ENCODE results near the gene ACTN4.

ACTN4 gene

GRCh38 chr19:38690146-38690545 is 42.7 kb downstream of the ACTN4 start:
- H3K4me1 ChIP-seq (ENCODE audit: control insufficient read depth, insufficient read depth, low read length, unreplicated experiment), result peaks cover 63% of the 10 kb centered on the region
- H3K36me3 ChIP-seq (ENCODE audit: insufficient read depth, low read length), result no peaks in the 10 kb centered on the region
- H2AFZ ChIP-seq (ENCODE audit: low read length, unreplicated experiment), result no peak overlapping the region
- H3K27me3 ChIP-seq (ENCODE audit: insufficient read depth, low read length), result no peaks in the 10 kb centered on the region
- no peak overlapping the region for H3K27ac ChIP-seq (ENCODE audit: low read depth, low read length)
- H3K79me2 ChIP-seq (ENCODE audit: control insufficient read depth, insufficient read depth, low read length, unreplicated experiment), result peaks cover 90% of the 10 kb centered on the region
- H3K4me3 ChIP-seq (ENCODE audit: low read depth, low read length), result no peak overlapping the region

- peaks cover 90% of the 10 kb centered on the region for H3K79me2 ChIP-seq (ENCODE audit: control insufficient read depth, insufficient read depth, low read length, unreplicated experiment)
- H3K36me3 ChIP-seq (ENCODE audit: insufficient read depth, low read length), result no peaks in the 10 kb centered on the region
- no peak overlapping the region for H3K4me3 ChIP-seq (ENCODE audit: low read depth, low read length)
- no peak overlapping the region for H3K27ac ChIP-seq (ENCODE audit: low read depth, low read length)
- no peaks in the 10 kb centered on the region for H3K27me3 ChIP-seq (ENCODE audit: insufficient read depth, low read length)
- H2AFZ ChIP-seq (ENCODE audit: low read length, unreplicated experiment), result no peak overlapping the region
- H3K4me1 ChIP-seq (ENCODE audit: control insufficient read depth, insufficient read depth, low read length, unreplicated experiment), result peaks cover 56% of the 10 kb centered on the region
Observed at GRCh38 chr19:38690832-38691231, 43.4 kb downstream of the ACTN4 start.

GRCh38 chr19:38691938-38692457 is 44.5 kb downstream of the ACTN4 start:
- Histone ChIP-seq H2AFZ (ENCODE audit: low read length, unreplicated experiment) (no peak overlapping the region), H3K36me3 (ENCODE audit: insufficient read depth, low read length) (no peaks in the 10 kb centered on the region), H3K27ac (ENCODE audit: low read depth, low read length) (no peak overlapping the region; the same call in 1 of the 2 replicates), H3K79me2 (ENCODE audit: control insufficient read depth, insufficient read depth, low read length, unreplicated experiment) (peaks cover 90% of the 10 kb centered on the region), H3K4me1 (ENCODE audit: control insufficient read depth, insufficient read depth, low read length, unreplicated experiment) (peaks cover 46% of the 10 kb centered on the region), H3K27me3 (ENCODE audit: insufficient read depth, low read length) (no peaks in the 10 kb centered on the region), H3K4me3 (ENCODE audit: low read depth, low read length) (no peak overlapping the region)

GRCh38 chr19:38692458-38693379 is 45.3 kb downstream of the ACTN4 start:
- H3K79me2 ChIP-seq (ENCODE audit: control insufficient read depth, insufficient read depth, low read length, unreplicated experiment), result peaks cover 90% of the 10 kb centered on the region
- H2AFZ ChIP-seq (ENCODE audit: low read length, unreplicated experiment), result no peak overlapping the region
- H3K27ac ChIP-seq (ENCODE audit: low read depth, low read length), result peak overlapping the region; percentile 51
- peaks cover 39% of the 10 kb centered on the region for H3K4me1 ChIP-seq (ENCODE audit: control insufficient read depth, insufficient read depth, low read length, unreplicated experiment)
- H3K4me3 ChIP-seq (ENCODE audit: low read depth, low read length), result no peak overlapping the region
- H3K36me3 ChIP-seq (ENCODE audit: insufficient read depth, low read length), result no peaks in the 10 kb centered on the region
- no peaks in the 10 kb centered on the region for H3K27me3 ChIP-seq (ENCODE audit: insufficient read depth, low read length)

- Histone ChIP-seq H3K4me3 (ENCODE audit: low read depth, low read length) (no peak overlapping the region), H3K4me1 (ENCODE audit: control insufficient read depth, insufficient read depth, low read length, unreplicated experiment) (peaks cover 31% of the 10 kb centered on the region), H3K27me3 (ENCODE audit: insufficient read depth, low read length) (no peaks in the 10 kb centered on the region), H2AFZ (ENCODE audit: low read length, unreplicated experiment) (no peak overlapping the region), H3K79me2 (ENCODE audit: control insufficient read depth, insufficient read depth, low read length, unreplicated experiment) (peaks cover 90% of the 10 kb centered on the region), H3K36me3 (ENCODE audit: insufficient read depth, low read length) (no peaks in the 10 kb centered on the region), H3K27ac (ENCODE audit: low read depth, low read length) (peak overlapping the region; percentile 51)
Observed at GRCh38 chr19:38693380-38694223, 46.2 kb downstream of the ACTN4 start.

GRCh38 chr19:38695317-38695683 is 47.9 kb downstream of the ACTN4 start:
- no peaks in the 10 kb centered on the region for H3K36me3 ChIP-seq (ENCODE audit: insufficient read depth, low read length)
- H3K79me2 ChIP-seq (ENCODE audit: control insufficient read depth, insufficient read depth, low read length, unreplicated experiment), result peaks cover 88% of the 10 kb centered on the region
- no peak overlapping the region for H2AFZ ChIP-seq (ENCODE audit: low read length, unreplicated experiment)
- H3K27ac ChIP-seq (ENCODE audit: low read depth, low read length), result no peak overlapping the region
- no peaks in the 10 kb centered on the region for H3K27me3 ChIP-seq (ENCODE audit: insufficient read depth, low read length)
- H3K4me1 ChIP-seq (ENCODE audit: control insufficient read depth, insufficient read depth, low read length, unreplicated experiment), result peaks cover 25% of the 10 kb centered on the region
- no peak overlapping the region for H3K4me3 ChIP-seq (ENCODE audit: low read depth, low read length)

- Histone ChIP-seq H3K4me1 (ENCODE audit: control insufficient read depth, insufficient read depth, low read length, unreplicated experiment) (peaks cover 25% of the 10 kb centered on the region), H3K36me3 (ENCODE audit: insufficient read depth, low read length) (no peaks in the 10 kb centered on the region), H3K4me3 (ENCODE audit: low read depth, low read length) (no peak overlapping the region), H3K27ac (ENCODE audit: low read depth, low read length) (no peak overlapping the region), H3K27me3 (ENCODE audit: insufficient read depth, low read length) (no peaks in the 10 kb centered on the region), H2AFZ (ENCODE audit: low read length, unreplicated experiment) (no peak overlapping the region), H3K79me2 (ENCODE audit: control insufficient read depth, insufficient read depth, low read length, unreplicated experiment) (peaks cover 86% of the 10 kb centered on the region)
Observed at GRCh38 chr19:38695832-38696728, 48.6 kb downstream of the ACTN4 start.

GRCh38 chr19:38696729-38697055 is 49.2 kb downstream of the ACTN4 start:
- Histone ChIP-seq H3K79me2 (ENCODE audit: control insufficient read depth, insufficient read depth, low read length, unreplicated experiment) (peaks cover 84% of the 10 kb centered on the region), H3K4me1 (ENCODE audit: control insufficient read depth, insufficient read depth, low read length, unreplicated experiment) (peaks cover 25% of the 10 kb centered on the region), H3K4me3 (ENCODE audit: low read depth, low read length) (no peak overlapping the region), H3K27me3 (ENCODE audit: insufficient read depth, low read length) (no peaks in the 10 kb centered on the region), H3K27ac (ENCODE audit: low read depth, low read length) (no peak overlapping the region), H2AFZ (ENCODE audit: low read length, unreplicated experiment) (no peak overlapping the region), H3K36me3 (ENCODE audit: insufficient read depth, low read length) (no peaks in the 10 kb centered on the region)

GRCh38 chr19:38697197-38697596 is 49.7 kb downstream of the ACTN4 start:
- H3K4me1 ChIP-seq (ENCODE audit: control insufficient read depth, insufficient read depth, low read length, unreplicated experiment), result peaks cover 20% of the 10 kb centered on the region
- H3K27ac ChIP-seq (ENCODE audit: low read depth, low read length), result no peak overlapping the region
- no peak overlapping the region for H2AFZ ChIP-seq (ENCODE audit: low read length, unreplicated experiment)
- H3K79me2 ChIP-seq (ENCODE audit: control insufficient read depth, insufficient read depth, low read length, unreplicated experiment), result peaks cover 83% of the 10 kb centered on the region
- no peak overlapping the region for H3K4me3 ChIP-seq (ENCODE audit: low read depth, low read length)
- H3K27me3 ChIP-seq (ENCODE audit: insufficient read depth, low read length), result no peaks in the 10 kb centered on the region
- H3K36me3 ChIP-seq (ENCODE audit: insufficient read depth, low read length), result no peaks in the 10 kb centered on the region

- Histone ChIP-seq H3K4me1 (ENCODE audit: control insufficient read depth, insufficient read depth, low read length, unreplicated experiment) (peaks cover 16% of the 10 kb centered on the region), H3K27ac (ENCODE audit: low read depth, low read length) (no peak overlapping the region), H3K27me3 (ENCODE audit: insufficient read depth, low read length) (no peaks in the 10 kb centered on the region), H3K4me3 (ENCODE audit: low read depth, low read length) (no peak overlapping the region), H3K36me3 (ENCODE audit: insufficient read depth, low read length) (no peaks in the 10 kb centered on the region), H3K79me2 (ENCODE audit: control insufficient read depth, insufficient read depth, low read length, unreplicated experiment) (peaks cover 82% of the 10 kb centered on the region), H2AFZ (ENCODE audit: low read length, unreplicated experiment) (no peak overlapping the region)
Observed at GRCh38 chr19:38697641-38698071, 50.2 kb downstream of the ACTN4 start.

All from ACC112 (cell line).